Epithelial cell of prostate (primary cell): Measurements from ENCODE around the gene LPP.
A peak's percentile ranks its signal among the peaks of the same experiment; 100 is the strongest.

Experiments
- DNase-seq: peaks from one replicate; pipeline ENCODE4 v3.0.0-alpha.2; 2011; ENCODE audit warnings: low read depth, low spot score
- H3K27ac ChIP-seq: fragments of 450-650 bp; 2 replicates; pipeline ENCODE4 v1.5.1; 2017; ENCODE audit warnings: mild to moderate bottlenecking

The LPP gene

GRCh38 chr3:188881954-188882641 is 728.1 kb downstream of the LPP start:
- H3K27ac ChIP-seq: peak overlapping the region; percentile 61
- DNase-seq: no peak

DNA sequence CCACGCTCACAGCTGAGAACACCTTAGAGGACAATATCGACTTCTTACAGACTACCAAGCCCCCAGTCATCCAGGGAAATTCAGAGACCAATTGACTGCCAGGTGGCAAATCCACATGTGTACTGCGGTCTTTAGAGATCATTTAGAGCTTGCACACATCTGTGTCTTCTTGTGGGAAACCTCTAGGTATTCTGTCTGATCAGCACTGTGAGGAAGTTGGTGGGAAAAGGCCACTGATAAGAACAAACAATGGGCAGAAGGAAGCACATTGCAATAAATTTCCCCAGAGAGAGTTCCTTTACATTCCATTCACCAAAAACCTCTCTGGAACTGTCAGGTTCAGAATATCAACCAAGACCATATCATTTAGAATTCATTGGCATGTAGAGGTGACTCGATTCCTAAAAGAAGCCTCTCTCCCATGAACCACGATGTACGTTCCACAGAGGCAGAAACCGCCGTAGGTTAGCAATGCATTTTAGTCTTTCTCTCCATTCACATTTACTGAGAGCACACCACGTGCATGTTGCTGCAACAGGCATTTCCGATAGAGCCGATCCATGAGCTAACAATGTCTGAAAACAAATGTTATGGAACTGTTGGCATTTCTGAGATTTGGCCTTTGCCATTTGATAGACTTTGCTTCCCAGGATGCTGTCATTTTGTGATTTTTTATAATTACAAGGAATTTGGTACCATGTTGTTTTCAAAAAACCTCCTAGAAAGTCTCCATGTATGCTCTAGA is 730.5 kb downstream of the LPP start:
- no peak for DNase-seq
- H3K27ac ChIP-seq: no peak overlapping the region

DNA sequence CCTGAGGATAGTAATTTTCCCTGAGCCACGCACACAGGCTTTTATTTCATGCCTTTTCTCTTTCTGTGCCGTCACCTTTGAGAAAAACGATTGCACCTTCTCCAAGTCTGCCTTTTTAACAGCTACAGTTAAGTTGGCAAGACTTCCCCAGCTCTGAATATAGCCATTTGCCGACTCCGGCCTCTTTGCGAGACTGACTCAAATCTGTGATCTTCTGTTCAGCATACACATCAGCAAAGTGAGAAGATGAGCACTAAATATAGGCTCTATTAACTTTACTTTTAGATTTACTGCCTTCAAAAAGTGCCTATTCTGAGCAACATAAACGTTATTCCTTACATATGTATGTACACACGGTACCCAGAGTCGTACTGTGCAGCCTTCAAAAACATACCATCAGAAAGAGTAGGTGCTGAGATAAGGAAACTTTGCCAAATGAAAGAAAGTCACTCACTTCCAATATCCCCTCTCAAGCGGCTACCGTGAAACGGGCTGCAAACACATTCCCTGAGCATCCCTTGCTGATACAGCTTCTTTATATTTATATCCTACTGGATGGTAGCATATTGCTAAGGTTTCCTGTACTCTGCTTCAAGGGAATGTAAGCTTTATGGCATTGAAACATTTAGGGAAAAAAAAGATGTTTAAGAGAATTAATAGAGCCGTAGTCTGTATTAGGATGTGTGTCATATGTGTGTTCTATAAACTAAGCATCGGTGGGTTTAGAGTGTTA is 734.5 kb downstream of the LPP start:
- no peak for DNase-seq
- H3K27ac ChIP-seq: no peak overlapping the region

DNA sequence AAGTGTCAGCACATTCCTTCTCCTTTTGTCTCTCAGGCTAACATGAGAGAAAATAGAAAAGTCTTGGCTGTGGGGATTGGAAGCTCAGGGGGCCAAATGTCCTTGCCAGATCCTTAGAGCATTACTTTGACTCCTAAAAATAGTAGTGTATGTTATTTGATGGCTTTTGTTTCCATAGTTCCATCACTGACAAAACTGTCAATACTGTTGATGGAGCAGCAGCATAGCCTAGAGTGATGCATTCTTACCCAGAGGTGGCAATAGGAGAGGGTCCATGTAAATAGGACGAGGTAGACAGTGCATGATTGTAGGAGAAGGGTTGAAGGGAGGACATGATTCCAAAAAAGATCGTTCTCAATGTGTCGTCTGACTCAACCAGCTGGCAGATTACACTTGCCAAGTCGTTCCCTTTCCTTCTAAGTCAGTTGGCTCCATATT is 735.1 kb downstream of the LPP start:
- no peak overlapping the region for H3K27ac ChIP-seq
- DNase-seq: no peak

DNA sequence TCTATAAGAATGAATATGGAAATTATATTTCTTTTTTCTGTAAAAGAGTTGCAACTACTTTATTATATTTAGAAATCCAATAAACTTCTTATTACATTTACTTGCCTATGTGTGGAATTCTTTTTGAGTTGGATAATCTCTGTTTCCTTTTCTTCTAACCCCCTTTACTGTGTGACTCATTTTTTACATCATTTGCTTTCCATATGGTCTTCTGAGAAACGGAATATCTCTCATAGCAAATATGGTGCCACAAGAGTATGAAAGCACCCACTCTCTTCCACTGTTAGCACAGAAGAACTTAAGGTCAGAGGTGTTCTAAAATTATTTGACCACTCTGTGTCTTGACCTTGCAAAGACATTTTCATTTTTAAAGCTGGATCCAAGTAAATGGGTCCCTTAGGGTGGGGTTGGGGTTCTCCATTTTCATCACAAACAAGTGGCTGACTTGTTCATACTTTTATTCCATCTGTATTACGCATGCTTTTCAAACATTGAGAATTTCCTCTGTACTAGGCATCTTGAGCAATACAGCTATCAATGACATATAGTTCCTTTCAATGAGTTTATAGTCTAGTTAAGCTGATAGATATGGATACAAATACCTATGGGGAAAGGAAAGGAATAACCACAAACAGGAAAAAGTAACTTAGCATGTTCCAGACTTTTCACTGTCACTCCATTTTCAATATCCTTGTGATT is 736.8 kb downstream of the LPP start:
- H3K27ac ChIP-seq: no peak overlapping the region
- DNase-seq: no peak

- DNase-seq: no peak
- H3K27ac ChIP-seq: peak overlapping the region; percentile 92
These were observed 745.9 kb downstream of the LPP start for GRCh38 chr3:188899881-188900280.

GRCh38 chr3:188900421-188900951 is 746.5 kb downstream of the LPP start:
- DNase-seq: peak; percentile 50
- H3K27ac ChIP-seq: peak overlapping the region; percentile 92

GRCh38 chr3:188901126-188901525 is 747.2 kb downstream of the LPP start:
- no peak for DNase-seq
- peak overlapping the region; percentile 92 for H3K27ac ChIP-seq

GRCh38 chr3:188901671-188902287 is 747.8 kb downstream of the LPP start:
- H3K27ac ChIP-seq: peak overlapping the region; percentile 92
- DNase-seq: no peak

- no peak overlapping the region for H3K27ac ChIP-seq
- no peak for DNase-seq
These were observed 750.7 kb downstream of the LPP start for GRCh38 chr3:188904670-188905069.

DNA sequence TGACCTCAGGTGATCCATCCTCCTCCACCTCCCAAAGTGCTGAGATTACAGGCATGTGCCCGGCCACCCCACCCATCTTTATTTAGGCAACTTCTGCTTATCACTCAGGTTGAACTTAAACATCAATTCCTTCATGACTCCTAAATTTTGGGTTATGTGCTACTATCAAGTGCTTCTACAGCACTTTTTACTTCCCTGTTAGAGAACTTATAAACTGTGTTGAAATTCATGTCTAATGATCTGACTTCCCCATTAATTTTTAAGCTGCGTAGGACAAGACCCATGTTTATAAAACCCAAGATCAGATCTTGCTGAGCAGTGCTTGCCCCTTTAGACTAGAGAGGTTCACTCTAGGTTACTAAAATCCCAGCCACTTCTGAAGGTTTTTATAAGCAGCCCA is 751.6 kb downstream of the LPP start:
- no peak overlapping the region for H3K27ac ChIP-seq
- DNase-seq: no peak

GRCh38 chr3:188906236-188906635 is 752.3 kb downstream of the LPP start:
- H3K27ac ChIP-seq: no peak overlapping the region
- DNase-seq: no peak

- no peak for DNase-seq
- no peak overlapping the region for H3K27ac ChIP-seq
These were observed 754.3 kb downstream of the LPP start for GRCh38 chr3:188908002-188908850.

DNA sequence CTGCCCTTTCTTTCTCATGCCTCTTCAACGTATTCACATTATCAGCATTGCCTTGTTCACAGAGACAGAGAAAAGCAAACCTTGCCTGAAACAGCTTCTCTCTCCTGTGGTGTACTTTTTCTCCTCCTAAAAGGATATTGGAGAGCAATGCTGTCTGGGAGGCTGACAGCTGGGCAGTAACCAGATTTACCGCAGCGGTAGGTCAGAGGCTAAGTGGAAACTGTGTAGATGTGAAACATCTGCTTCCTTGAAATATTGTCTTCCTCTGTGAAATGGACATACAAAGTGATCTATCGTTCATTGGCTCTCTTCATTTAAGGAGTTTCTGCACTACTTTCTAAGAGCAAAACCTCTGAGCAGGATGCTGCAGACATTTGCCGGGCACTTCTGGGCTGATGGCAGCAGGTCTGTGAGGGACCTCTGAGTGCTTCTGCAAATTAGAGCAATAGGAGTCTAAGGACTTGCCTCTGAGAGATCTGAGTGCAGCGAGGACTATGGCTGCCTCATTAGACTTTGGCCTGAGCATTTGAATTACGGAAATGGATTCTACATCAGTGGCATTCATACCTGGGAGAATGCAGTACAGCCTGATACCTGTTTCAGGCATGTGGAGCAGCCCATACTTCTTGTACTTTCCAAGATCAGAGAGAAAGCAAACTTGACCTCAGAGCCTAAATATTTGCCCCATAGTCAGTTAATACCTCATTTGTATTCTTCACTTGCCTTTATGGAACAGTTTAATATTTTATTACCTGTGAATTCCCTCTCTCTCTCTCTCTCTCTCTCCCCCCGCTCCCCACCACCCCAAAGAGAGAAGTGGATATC is 757.3 kb downstream of the LPP start:
- no peak for DNase-seq
- H3K27ac ChIP-seq: no peak overlapping the region

GRCh38 chr3:188913084-188913483 is 759.1 kb downstream of the LPP start:
- DNase-seq: no peak

DNA sequence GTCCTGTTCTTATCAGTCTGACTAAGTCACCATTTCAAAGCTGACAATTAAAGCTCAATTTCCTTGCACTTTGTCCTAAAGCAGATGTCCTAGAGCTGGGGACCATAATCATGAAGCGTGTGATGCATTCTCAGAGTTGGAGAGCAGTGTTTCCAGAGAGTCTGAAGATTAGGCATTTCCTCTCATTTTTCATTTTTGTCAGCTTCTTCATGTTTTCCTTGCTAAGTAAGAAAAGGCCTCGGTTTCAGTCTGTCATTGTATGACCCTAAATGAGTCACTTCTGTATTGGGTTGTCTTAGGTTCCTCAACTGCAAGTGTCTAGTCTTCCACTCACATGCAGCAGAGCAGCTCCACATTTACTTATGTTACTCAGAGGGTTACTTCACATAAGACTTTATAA is 760.6 kb downstream of the LPP start:
- no peak overlapping the region for H3K27ac ChIP-seq
- peak; percentile 27 for DNase-seq

More at GRCh38 chr3:188913084-188913483, 759.1 kb downstream of the LPP start:
- H3K27ac ChIP-seq: no peak overlapping the region

GRCh38 chr3:188915127-188915526 is 761.2 kb downstream of the LPP start:
- no peak overlapping the region for H3K27ac ChIP-seq
- DNase-seq: no peak

- no peak for DNase-seq
- H3K27ac ChIP-seq: no peak overlapping the region
These were observed 763.0 kb downstream of the LPP start for GRCh38 chr3:188916934-188917401.
